GM21390 (cell line): Measurements from ENCODE around the gene IGSF23.
"Not testable (repeated sequence)": the region's sequence is repeated elsewhere in the genome, so short reads cannot be mapped to it uniquely, and the experiment has no call there.

ENCODE experiments used
- ATAC-seq: cut with Tn5 transposase; IDR thresholded peaks from one replicate; pipeline ENCODE4 v1.9.1; 2021; ENCODE audit not compliant: unreplicated experiment

Gene IGSF23

DNA sequence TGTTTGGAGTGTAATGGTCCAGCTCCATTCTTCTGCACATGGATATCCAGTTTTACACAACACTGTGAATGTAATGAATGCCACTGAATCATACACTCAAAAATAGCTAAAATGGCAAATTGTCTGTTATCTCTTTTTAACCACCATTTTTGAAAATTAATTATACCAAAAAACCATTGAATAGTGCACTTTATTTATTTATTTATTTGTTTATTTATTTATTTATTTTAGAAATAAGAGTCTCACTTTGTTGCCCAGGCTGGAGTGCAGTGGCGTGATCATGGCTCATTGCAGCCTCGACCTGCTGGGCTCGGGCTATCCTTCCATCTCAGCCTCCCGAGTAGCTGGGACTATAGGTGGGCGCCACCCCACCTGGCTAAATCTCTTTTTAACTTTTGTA, 50.6 kb downstream of the IGSF23 start:
- no peak for ATAC-seq

DNA sequence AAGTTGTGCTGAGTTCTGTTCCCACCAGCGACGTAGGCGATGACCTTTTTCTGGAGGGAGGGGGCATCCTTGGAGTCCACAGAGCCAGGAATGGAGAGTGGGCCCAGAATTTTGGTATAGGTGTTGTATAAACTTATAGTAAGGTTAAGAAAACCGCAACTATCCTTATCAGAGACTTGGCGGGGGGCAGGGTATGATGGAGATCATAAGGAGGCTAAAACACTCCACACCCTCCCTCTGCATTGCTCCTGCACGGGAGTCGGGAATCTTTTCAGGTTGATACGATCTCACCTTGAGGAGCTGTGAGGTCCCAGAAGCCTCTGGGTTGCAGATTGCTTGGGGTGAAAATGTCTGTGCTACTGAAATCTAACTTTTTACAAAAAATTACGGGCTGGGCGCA, 51.6 kb downstream of the IGSF23 start:
- ATAC-seq = no peak

DNA sequence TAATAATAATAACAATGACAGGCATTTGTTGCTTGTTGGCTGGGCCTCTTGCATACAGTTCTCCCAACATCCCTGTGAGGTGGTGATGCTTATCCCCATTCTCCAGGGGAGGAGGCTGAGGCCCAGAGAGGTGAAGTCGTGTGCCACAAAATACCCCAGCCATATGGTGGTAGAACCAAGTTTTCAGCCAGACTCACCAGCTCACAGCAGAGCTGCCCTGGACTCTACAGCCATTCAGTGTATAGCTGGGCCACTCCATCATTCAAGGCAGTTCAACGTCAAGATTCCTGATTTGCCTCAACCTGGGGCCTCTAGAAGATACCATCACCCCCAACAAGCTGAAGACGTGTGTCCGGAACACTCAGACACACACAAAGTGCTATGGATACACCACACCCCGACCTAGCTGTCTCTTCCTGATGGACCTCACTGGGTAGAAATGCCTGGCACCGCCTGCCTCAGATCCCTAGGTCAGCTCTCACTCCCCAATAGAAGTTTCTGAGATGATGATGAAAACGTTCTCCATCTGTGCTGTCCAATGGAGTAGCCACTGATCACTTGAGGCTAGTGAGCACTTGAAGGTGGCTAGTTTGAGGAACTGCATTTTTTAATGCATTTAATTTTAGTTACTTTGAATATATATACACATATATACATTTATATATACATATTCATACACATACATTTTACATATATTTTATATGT, 53.6 kb downstream of the IGSF23 start:
- no peak for ATAC-seq

DNA sequence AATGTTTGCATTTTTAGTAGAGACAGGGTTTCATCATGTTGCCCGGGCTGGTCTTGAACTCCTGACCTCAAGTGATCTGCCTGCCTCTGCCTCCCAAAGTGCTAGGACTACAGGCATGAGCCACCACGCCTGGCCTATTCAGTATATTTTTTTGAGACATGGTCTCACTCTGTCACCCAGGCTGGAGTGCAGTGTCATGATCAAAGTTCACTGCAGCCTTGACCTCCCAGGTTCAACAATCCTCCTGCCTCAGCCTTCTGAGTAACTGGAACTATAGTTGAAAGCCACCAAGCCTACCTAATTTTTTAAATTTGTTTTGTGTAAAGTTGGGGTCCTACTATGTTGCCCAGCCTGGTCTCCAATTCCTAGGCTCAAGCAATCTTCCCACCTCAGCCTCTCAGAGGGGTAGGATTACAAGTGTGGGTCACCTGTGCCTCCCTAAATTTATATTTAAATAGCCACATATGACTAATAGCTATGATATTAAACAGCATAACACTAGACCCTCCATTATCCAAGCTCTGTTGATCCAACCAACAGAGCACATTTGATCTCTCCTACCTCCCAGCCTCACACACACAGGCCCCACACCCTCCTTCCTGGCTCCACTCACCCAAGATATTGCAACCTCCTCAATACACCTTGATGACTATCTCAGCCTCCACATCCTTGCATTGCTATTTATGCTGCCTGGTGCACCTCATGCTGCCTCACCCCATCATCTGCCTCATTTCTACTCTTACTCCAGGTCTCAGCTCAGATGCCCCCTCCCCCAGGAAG, 55.8 kb downstream of the IGSF23 start:
- ATAC-seq = no peak

DNA sequence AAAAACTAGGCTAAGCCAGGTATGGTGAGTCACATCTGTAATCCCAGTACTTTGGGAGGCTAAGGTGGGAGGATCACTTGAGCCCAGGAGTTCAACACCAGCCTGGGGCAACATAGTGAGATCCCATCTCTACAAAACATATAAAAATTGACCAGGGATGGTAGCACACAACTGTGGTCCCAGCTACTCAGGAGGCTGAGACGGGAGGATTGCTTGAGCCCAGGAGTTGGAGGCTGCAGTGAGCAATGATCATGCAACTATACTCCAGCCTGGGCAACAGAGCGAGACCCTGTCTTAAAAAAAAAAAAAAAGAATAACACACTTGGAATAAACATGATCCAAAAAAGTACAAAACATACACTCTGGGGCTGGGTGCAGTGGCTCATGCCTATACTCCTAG, 56.7 kb downstream of the IGSF23 start:
- ATAC-seq = not testable (repeated sequence)

DNA sequence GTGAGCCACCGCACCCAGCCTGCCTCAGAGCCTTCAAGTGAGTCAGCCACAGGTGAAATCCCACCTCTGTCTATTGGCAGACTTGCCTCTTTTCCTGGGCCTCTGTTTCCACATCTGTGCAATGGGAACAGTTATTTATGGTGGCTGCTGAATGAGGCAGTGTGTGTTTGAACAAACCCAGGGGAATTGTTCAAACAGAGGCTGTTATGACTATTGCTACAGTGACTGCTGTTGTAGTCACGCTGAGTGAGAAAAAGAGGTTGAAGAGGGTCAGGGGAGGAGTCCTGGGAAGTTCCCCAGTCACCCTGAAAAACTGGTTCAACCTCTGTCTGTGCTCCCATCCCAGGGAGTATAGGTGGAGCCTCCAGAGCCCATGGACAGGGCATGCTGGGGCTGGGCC, 58.0 kb downstream of the IGSF23 start, which contains the start of gene CEACAM19:
CEACAM19 (plus strand) TSS at position 83 of the 400 bp plus-strand sequence. CDS start 450 bp downstream, outside the sequence.
- ATAC-seq = no peak

DNA sequence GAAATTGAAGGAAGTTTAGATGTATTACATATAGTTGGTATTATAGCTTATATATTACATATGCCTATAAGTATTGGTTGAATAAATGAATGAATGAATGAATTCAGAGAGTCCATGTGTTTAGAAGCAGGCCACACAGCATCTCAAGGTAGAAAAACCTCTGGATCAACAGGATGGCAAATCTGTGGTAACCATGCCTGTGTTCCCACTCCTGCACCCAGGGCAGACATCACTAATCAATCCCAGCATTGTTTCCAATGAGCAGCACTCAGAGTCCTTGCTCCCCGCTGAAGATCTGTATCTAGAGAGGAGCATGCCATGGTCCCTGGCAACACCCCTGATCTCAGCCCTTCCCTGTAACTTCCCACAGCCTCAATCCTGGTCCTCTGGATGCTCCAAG, 58.9 kb downstream of the IGSF23 start:
- ATAC-seq = no peak

DNA sequence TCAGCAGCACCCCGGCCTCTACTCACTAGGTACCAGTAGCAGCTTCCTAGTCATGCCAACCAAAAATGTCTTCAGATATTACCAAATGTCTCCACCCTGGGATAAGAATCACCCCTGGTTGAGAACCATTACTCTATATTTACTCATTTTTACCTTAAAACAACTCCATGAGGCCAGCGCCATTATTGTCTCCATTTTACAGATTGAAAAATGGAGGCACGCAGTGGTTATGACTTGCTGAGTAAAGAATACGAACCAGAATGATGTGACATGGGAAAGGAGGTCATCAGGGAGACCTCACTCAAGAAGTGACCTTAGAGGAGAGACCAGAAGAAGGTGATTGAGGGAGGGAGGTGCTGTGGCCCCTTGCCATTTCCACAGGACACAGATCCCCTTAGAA, 60.1 kb downstream of the IGSF23 start:
- no peak for ATAC-seq

DNA sequence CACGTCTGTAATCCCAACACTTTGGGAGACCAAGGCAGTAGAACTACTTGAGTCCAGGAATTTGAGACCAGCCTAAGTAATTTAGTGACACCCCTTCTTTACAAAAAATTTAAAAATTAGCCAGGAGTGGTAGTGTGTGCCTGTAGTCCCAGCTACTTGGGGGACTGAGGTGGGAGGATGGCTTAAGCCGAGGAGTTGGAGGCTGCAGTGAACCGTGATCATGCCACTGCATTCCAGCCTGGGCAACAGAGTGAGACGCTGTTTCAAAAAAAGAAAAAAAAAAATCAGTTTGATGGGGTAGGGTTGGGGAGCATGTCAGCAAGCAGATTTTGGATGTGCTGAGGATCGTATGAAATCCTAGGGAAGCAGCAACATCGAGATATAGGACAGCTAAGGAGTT, 62.2 kb downstream of the IGSF23 start:
- ATAC-seq = no peak

DNA sequence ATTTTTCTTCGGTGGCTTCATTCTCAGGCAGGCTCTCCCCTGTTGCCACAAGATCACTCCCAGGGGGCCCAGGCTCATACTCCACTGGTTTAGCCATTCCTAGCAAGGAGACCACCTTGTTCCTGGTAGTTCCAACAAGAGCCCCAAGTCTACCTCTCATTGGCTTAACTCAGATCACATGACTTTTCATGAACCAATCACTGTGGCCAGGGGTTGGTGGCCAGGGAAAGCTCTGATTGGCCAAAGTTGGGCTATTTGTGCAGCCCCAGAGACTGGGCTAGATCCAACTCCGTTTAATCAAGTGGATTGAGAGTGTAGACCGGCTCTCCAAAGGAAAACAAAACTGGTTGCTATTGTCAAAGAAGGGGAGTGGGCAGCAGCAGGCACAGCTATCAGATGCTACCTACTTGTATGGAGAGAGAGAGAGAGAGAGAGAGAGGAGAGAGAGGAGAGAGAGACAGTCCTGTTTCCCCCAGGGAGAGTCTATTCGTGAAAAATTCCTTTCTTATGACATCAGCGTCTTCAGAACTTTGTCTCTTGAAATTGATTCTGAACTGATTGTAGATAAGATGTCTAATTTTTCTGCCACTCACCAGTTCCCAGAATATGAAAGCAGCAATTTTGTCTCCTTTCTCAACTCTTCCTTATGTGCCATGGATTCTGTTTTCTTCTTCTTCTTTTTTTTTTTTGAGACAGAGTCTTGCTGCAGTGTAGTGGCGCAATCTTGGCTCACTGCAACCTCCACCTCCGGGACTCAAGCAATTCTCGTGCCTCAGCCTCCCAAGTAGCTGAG, 63.9 kb downstream of the IGSF23 start:
- no peak for ATAC-seq

DNA sequence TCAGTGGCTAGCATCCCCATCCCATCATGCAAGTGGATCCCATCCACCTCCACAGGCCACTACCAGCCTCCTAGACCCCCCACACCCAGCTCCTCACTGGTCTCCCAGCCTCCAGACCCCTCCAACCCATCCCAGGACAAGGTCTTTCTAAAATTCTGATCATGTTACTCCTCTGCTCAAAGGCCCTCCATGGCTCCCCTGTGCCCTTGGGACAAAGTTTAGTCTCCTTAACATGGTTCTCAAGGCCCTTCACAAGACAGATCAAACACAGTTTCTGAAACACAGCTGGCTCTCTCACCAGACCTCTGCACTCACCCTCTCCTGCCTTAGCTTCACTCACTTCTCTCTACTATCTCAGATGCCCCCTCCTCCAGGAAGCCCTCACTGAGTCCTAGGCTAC, 67.2 kb downstream of the IGSF23 start:
- no peak for ATAC-seq

DNA sequence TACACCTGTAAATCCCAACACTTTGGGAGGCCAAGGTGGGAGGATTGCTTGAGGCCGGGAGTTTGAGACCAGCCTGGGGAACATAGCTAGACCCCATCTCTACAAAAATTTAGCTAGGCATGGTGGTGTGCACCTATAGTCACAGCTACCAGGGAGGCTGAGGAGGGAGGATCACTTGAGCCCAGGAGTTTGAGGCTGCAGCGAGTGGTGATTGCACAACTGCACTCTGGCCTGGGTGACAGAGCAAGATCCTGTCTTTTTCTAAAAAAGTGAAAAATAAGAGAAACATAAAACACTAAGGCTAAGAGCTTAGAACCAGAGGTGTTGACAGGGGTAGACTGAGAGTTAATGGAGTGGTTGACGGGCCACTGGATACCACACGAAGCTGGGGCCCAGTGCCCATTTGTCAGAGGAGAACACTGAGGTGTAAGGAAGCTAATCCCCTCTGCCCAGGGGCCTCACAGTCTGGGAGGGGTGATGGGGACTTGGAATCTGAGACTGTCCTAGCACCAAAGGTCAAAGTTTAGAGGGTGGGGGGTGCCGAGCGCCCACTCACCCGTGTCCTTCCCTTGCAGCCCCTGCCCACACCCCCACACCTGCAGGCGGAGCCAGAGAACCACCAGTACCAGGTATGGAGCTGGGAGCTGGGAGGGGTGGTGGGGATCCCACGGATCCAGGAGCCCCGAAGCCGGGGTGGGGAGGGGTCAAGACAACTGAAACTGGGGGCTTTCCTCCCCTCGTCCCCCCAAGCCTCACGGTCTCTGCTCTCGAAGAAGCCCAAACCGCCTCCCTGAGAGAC, 68.8 kb downstream of the IGSF23 start:
- ATAC-seq = no peak

DNA sequence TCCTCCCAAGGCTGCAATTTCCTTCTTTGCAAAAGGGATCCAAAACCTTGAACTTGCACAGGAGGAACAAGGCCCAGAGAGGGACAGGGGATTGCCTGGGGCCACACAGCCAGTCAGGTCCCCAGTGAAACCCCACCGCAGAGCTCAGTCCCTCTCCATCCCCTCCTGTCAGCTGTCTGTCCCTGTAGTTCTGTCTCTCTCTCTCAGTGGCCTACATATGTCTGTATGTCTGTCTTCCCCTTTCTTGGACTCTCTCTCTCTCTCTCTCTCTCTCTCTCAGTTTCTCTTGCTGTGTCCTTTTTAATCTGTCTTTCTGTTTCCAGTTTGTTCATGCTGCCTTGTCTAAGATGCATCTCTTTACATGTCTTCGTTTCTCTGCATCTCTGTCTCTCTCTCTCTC, 69.4 kb downstream of the IGSF23 start:
- ATAC-seq = no peak

DNA sequence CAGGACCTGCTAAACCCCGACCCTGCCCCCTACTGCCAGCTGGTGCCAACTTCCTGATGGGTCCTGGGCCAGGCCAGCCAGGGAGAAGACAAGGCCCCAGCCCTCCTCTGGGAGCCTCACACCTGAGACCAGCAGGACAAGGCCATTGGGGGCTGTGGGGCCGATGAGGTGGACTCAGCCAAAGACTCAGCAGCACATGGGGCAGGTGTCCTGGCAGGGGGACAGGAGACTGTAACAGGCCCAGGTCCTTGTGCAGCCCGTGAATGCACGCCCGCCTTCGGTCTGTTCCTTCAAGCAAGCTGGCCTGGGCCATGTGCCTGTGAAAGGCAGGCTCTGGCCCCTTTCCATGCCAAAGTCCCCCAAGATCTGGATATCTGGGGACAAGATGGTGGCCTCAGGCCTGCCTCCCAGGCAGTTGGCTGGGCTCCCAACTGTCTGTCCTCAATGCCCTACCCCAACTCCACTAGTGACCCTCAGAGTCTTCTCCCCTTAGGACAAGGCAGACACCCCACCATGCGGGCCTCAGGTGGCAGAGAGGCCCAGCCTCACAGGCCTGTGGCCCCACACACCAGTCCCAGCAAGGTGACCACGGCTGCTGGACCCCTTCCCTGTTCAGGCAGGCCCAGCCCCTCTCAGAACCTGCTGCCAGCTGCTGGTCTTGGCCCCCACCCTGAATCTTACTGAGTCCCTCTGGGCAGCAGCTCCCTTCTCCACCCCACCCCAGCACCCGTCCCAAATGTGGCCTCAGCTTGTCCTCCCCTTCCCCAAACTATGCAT, 70.3 kb downstream of the IGSF23 start:
- ATAC-seq = no peak

DNA sequence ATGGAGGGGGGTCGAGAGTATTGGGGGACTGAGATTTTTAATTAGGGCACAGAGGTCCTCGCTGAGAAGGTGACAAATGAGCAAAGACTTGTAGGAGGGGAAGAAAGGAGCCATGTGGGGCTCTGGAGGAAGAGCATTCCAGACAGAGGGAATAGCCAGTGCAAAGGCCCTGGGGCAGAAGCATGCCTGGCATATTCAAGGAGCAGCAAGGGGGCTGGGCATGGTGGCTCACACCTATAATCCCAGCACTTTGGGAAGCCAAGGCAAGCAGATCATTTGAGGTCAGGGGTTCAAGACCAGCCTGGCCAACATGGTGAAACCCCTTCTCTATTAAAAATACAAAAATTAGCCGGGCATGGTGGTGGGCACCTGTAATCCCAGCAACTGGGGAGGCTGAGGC, 71.0 kb downstream of the IGSF23 start:
- ATAC-seq = not testable (repeated sequence)

DNA sequence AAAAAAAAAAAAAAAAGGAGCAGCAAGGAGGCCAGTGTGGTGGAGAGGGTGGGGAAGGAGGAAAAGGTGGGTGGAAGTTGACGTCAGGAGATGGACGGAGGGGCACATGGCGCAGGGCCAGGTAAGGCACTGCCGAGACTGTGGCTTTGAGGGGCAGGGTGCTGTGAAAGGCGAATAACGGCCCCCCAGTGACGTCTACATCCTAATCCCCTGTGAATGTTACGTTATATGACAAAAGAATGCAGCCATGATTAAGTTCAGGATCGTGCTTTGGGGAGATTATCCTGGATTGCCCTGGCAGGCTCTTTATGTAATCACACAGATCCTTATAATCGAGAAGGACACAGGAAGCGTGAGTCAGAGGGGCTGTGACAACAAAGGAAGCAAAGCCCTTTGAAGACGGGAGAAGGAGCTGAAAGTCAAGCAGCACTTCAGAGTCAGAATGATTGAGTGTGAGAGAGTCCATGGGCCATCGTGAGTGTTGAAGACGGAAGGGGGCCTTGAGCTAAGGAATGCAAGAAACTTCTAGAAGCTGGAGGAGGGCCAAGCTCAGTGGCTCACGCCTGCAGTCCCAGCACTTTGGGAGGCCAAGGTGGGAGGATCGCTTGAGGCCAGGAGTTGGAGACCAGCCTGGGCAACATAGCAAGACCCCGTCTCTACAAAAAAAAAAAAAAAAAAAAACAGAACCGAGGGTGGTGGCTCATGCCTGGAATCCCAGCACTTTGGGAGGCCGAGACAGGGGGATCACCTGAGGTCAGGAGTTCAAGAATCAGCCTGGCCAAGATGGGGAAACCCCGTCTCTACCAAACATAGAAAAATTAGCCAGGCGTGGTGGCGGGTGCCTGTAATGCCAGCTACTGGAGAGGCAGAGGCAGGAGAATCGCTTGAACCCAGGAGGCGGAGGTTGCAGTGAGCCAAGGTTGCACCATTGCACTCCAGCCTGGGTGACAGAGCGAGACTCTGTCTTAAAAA, 71.8 kb downstream of the IGSF23 start:
- ATAC-seq = no peak

DNA sequence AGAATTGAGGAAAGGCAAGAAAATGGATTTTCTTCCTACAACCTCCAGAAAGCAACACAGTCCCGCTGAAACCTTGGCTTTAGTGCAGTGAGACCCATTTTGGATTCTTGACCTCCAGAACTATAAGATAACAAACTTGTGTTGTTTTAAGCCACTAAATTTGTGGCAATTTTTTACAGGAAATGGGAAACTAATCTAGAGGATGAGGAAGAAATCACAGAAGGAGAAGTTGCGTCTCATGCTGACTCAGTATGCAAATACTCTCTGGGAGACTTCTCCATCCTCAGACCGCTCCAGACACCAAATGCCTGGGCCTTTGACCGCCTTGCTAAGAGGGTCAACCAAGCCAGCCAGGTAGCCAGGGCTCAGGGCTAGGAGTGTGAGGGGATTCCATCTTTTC, 72.5 kb downstream of the IGSF23 start:
- no peak for ATAC-seq
